SIG-M5 (cell line): Measurements from ENCODE around the gene LRFN2.

Source experiments
- DNase-seq: peaks from one replicate; lab custom pipeline; 2025; lab: John Stamatoyannopoulos, UW

The LRFN2 gene

DNA sequence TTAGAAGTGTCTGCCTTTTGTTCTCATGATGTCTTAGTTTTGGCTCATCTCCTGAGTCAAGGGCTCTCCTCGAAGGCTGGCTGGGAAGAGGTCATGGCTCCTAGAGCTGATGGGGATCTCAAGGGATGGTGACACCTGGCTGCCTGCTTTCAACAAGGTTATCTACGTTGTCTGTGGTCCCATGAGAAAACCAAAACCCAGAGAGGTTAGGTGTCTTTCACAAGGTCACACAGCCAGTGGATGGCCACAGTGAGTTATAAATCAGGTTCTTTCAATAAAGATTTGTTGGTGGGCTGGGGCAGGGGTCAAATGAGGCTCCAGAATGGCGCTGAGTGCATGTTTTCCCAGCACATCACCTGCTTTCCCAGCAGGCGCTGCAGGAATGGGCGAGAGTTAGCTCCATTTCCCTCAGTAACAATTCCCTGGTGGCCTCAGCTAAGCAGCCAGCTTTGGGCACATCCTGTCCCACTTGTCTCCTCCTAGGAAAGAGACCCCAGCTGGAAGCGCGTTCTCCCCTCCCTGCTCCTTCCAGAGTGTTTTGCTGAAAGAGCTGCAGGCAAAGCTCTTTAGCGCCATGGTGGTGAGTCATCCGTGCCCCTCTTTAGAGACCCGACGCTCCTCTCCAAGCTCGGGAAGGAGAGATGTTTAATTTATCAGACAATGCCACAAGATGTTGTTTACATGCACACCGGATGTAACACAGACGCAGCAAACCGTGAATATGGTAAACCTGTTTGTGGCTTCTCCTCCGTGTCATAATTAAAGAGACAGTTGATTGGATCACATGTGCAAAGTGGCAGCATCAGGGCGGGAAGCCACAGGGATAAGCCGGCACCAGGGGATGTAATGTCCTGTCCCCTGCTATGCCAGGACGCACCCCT is 109.7 kb downstream of the LRFN2 start:
- no peak for DNase-seq

GRCh38 chr6:40476673-40477072 is 110.5 kb downstream of the LRFN2 start:
- no peak for DNase-seq

- DNase-seq, result no peak
Measured at GRCh38 chr6:40474937-40475336, 112.2 kb downstream of the LRFN2 start.

DNA sequence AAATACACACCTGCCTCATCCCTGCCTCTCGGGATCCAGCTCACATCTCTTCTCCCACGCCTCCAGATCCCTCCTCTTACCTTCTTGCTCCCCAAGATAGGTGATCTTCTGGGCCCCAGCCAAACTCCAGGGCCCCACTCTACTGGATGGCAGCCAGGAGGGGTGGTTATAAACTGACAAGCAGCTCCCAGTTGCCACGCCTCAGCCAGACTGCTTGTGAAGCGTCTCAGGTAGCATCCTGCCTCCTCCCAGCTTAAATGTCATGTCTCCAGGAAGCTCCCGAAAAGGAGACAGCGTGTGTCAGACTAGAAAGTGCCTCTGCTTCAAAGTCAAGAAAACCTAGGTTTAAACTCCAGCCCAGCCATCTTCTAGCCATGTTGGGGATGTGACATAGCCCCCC is 114.1 kb downstream of the LRFN2 start:
- DNase-seq, result no peak

DNA sequence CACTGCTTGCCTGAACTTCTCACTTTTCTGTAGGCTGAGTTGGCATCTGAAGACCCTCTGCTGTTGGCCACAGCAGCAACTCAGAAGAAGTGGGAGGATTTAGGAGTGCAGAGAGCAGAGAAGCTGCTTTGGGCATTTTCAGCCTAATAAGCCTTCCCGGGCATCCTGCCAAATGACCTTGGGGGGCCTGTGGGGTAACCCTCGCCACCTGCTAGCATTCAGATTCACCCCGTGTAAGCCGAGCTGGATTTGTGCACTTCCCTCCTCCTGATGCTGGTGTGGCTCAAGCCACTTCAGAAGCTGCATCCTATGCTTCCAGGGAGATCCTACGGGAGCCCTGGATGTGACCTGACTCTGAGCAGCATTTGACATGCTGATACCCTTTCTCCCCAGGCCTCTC is 114.8 kb downstream of the LRFN2 start:
- no peak for DNase-seq

GRCh38 chr6:40471243-40471642 is 115.9 kb downstream of the LRFN2 start:
- DNase-seq, result no peak

GRCh38 chr6:40469323-40469722 is 117.8 kb downstream of the LRFN2 start:
- no peak for DNase-seq

GRCh38 chr6:40466986-40467539 is 120.1 kb downstream of the LRFN2 start:
- no peak for DNase-seq

- DNase-seq, result no peak
Measured at GRCh38 chr6:40461643-40462042, 125.5 kb downstream of the LRFN2 start.

DNA sequence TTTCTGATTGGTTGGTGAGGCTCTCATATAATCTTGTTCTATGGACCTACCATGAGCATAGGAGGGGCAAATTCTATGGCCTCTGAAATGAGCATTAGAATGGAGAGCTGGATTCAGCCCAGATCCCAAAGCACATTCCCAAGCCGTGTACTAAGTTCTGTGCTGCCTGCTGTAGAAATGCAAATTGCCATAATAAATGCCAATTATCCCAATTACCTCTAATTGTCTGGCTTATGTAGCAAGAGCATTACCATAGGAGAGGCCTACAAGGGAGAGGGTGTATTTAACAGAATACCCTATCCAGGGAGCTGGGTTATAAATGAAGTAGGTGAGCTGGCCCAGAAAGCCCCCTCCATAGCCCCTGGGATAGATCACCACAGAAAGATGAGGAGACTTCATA is 126.8 kb downstream of the LRFN2 start:
- no peak for DNase-seq

- no peak for DNase-seq
Measured at GRCh38 chr6:40457261-40457660, 129.9 kb downstream of the LRFN2 start.

GRCh38 chr6:40456390-40457013 is 130.7 kb downstream of the LRFN2 start:
- DNase-seq, result no peak

DNA sequence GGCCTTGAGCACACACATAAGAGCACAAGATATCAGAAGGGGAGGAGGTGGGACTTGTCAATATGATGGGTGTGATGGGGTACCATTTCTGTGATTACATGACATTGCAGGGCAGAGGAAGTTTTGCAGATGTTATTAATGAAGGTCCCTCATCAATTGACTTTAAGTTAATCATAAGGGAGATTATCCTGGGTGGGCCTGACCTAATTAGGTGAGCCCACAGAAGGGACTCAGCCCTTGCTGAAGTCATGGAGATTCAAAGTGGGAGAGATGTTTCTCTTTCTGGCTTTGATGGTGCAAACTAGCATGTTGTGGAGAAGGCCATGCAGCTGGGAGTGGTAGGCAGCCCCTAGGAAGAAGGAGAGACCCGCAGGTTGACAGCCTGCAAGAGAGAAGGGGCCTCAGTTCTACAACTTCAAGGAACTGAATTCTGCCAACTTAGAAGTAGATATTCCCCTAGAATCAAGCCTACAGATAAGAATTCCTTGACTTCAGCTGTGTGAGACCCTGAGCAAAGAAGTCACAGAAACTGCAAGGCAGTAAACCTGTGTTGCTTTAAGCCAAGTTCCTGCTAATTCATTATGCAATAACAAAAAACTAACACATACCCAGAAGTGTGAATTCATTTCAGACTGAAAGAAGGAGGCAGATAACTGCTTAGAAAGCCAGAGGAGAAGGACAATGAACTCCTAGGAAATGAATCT is 131.3 kb downstream of the LRFN2 start:
- DNase-seq, result no peak

DNA sequence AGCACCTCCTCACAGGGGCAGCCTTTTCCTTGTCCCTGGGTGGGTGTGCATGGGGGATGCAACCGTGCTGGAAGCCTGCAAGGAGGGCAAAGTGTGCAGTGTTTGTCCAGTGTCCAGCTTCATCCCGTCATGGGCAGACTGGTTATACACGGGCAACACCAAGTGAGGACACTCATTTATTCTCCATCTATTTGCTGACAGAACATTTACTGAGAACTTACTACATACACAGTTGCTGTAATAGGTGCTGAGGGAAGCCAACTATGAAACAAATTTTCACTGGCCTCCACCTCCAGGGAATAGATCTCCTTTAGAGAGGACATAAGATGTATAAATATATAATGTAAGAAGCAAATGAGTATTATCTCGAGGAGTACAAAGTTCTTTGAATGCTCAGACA is 136.7 kb downstream of the LRFN2 start:
- DNase-seq, result no peak

GRCh38 chr6:40444811-40445210 is 142.4 kb downstream of the LRFN2 start:
- no peak for DNase-seq

DNA sequence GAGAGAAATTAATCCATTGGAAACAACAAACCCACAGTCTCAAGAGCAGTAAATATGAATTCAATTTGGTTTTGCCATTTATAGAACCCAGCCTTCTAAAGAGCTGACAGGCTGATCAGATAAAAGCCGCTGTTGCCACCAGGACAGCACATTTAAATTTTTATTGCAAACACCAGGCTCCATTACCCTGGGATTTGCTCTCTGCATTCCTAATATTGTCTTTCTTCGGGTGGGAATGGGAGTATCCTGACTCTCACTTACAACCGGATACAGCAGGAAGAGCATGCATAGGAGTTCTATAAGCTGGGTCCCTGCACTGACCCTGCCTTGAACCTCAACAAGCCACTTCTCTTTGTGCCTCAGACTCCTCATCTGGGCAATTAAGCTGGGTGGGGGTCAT is 142.9 kb downstream of the LRFN2 start:
- no peak for DNase-seq

- no peak for DNase-seq
Measured at GRCh38 chr6:40443842-40444241, 143.3 kb downstream of the LRFN2 start.

- DNase-seq, result no peak
Measured at GRCh38 chr6:40442591-40442990, 144.6 kb downstream of the LRFN2 start.

DNA sequence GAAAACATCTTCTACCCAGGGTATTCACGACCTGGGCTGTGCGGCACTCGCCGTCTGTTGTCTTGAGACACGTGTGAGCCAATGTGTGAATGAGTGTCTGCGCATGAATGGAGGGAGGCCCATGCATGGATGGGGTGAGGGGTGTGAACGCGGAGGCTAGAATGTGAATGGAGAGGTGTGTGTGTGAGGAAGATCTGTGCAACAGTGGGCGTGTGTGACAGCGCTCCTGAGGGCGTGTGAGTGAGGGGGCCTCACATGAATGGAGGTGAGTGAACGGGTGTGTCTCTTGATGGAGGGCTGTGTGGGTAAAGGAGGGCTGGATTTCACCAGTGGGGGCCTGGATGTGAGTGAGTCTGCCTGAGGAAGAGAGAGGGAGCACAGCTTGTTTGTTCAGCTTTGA is 146.0 kb downstream of the LRFN2 start:
- no peak for DNase-seq

DNA sequence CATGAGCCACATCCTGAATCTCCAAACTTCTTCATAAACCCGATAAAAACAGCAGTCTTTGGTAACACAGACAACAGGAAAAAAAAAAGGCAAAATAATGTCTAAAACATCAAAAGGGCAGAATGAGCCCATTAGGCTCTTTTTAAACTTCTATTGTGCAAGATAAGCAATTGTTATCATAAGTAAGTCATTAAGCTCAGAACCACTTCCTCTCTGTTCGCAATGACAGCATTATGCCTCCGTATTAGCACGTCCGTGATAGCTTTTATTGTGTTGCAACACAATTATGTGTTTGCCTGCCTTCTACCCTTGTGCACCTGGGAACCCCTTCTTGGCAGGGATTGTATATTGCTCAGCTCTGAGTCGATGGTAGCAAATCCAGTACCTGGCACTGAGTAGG is 147.1 kb downstream of the LRFN2 start:
- DNase-seq, result no peak

DNA sequence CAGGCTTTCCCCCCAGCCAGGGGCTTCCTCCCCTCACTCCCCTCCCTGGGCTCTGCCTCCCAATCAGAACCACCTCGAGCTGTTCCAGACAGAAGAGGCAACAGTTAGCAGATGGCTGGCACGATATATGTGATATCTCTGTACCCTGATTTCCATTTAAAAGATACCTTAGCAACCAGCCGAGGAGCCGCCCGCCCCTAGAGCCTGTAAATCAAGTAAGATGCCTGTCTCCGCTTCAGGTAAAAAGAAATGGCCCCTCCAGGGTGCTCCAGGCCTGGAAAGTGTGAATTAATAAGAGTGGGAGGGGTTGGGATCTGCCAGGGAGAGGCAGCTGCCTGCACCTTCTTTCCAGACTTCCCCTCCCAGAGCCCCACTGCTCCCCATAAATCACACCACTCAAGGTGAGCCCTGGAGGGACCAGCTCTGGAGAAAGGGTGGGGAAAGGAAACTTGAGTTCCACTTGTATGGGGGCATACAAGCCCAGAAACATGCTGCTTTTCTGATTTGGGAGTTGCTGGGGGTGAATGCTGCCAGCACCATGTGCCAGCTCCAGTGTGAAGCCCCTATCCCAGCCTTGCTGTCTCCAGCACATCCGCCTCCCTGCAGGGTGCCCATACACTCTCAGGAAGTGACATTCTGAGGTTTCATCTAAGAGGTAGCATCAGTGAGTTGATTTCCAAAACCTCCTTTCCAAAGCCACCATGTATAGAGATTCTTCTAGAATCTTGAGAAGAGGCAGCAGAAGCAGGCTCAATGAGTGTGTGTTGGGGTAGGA is 148.0 kb downstream of the LRFN2 start:
- DNase-seq, result no peak
